ENCODE results near the gene CUBN. TPM values are rescaled to one million over a fixed set of nuclear protein-coding genes. Genes with fewer than 3 reads are reported as not detected.

The CUBN gene
- total and polyA plus RNA-seq, 2 of the 13 experiments (the other 11 are each of a cell fraction or from before 2014, with no cell fraction given): 0.27 to 0.32 TPM

GRCh38 chr10:17128261-17128660 lies 1.4 kb downstream of the CUBN start:
- 36% methylated on average over 3 of the region's 3 CpGs for WGBS (ENCODE audit: low lambda C conversion rate)
- Histone ChIP-seq H3K4me3 (replicated peaks in 1 of 3; ENCODE audit: insufficient read depth in 1 of 3, low read depth in 2 of 3, low read length in 3 of 3) (no peak overlapping the region), H3K9me3 (ENCODE audit: low read length) (no peaks in the 10 kb centered on the region), H4K20me1 (ENCODE audit: insufficient read depth, low read length) (no peaks in the 10 kb centered on the region), H3K36me3 (replicated peaks in 1 of 2; ENCODE audit: control insufficient read depth in 1 of 2, insufficient read depth in 2 of 2, low read length in 2 of 2) (no peaks in the 10 kb centered on the region), H3K9ac (ENCODE audit: insufficient read depth, low read depth, low read length) (no peak overlapping the region), H2AFZ (ENCODE audit: low read length) (no peak overlapping the region), H3K27me3 (ENCODE audit: control insufficient read depth in 1 of 2, insufficient read depth in 2 of 2, low read length in 2 of 2) (no peaks in the 10 kb centered on the region), H3K27ac (ENCODE audit: extremely low read length, insufficient read depth, low read length) (no peak overlapping the region), H3K4me1 (ENCODE audit: insufficient read depth, low read length) (peaks cover 19% of the 10 kb centered on the region), H3K79me2 (ENCODE audit: insufficient read depth, low read length) (no peaks in the 10 kb centered on the region), H3K4me2 (ENCODE audit: low read depth, low read length) (no peak overlapping the region)
- DNase-seq (ENCODE audit: low spot score) (no peak), ATAC-seq (no peak), FAIRE-seq (no peak)
- in situ Hi-C loops (cut with HindIII; ENCODE audit: extremely low pct_ligation_motif_present, low pct_unique_long_range_greater_than_20kb) (no loop called here), intact Hi-C loops (cut with micrococcal nuclease; ENCODE audit: unreplicated experiment) (no loop called here)
- POLR2A ChIA-PET: no interaction called here
- CTCF ChIA-PET (ENCODE audit: low intra/inter-chr PET ratio, low total read pairs): no interaction called here
- no TSS peak for BruUV-seq (replicated peaks)
- no peak for TF ChIP-seq IRX3 (CRISPR knock-in tag; IDR thresholded peaks at IDR 0.05; ENCODE audit: borderline replicate concordance, low read depth)
- no peak for TF ChIP-seq ZNF275 (CRISPR knock-in tag; IDR thresholded peaks at IDR 0.05; ENCODE audit: borderline replicate concordance)
- no peak for TF ChIP-seq ZNF576 (CRISPR knock-in tag; IDR thresholded peaks at IDR 0.05)
- TF ChIP-seq FOXJ3 (CRISPR knock-in tag; IDR thresholded peaks at IDR 0.05; ENCODE audit: borderline replicate concordance): no peak
- TF ChIP-seq SMYD3 (CRISPR knock-in tag; IDR thresholded peaks at IDR 0.05): no peak
- no peak for TF ChIP-seq DNMT1 (CRISPR knock-in tag; IDR thresholded peaks at IDR 0.05)
- no peak for TF ChIP-seq NR2F2 (IDR thresholded peaks at IDR 0.05; ENCODE audit: borderline replicate concordance, low read depth)
- TF ChIP-seq ZNF33B (CRISPR knock-in tag; IDR thresholded peaks at IDR 0.05): no peak
- TF ChIP-seq ZNF205 (CRISPR knock-in tag; IDR thresholded peaks at IDR 0.05): no peak
- TF ChIP-seq HMGXB3 (CRISPR knock-in tag; IDR thresholded peaks at IDR 0.05; ENCODE audit: borderline replicate concordance): no peak
